Measurements from ENCODE around the gene MAD1L1. TPM values are rescaled to one million over a fixed set of nuclear protein-coding genes. Genes with fewer than 3 reads are reported as not detected.

The MAD1L1 gene
- total and polyA plus RNA-seq, 2 donors (not counting 3 experiments of a cell fraction or from before 2014, with no cell fraction given), result 34.1 to 42.3 TPM

- dilution Hi-C loops (cut with MboI; ENCODE audit: extremely low pct_ligation_motif_present, low sequenced_read_pairs), result no loop called here
- ChIA-PET POLR2A (no interaction called here), CTCF (interaction anchor here (1.1 kb wide), 1 partner anchor 44 kb away, joined by 4 read pairs; no protein-coding TSS in a partner anchor)
These were observed 110.1 kb downstream of the MAD1L1 start for GRCh38 chr7:2122651-2123050.

More at GRCh38 chr7:2122651-2123050, 110.1 kb downstream of the MAD1L1 start:
- no peak overlapping the region for H3K4me3 ChIP-seq (replicated peaks in 1 of 3; ENCODE audit: insufficient read depth in 1 of 3, low read depth in 1 of 3, low read length in 3 of 3)
- intact Hi-C loops (cut with micrococcal nuclease), result no loop called here
- TF ChIP-seq MAX (IDR thresholded peaks at IDR 0.05; ENCODE audit: insufficient read depth, insufficient read length), result no peak
- TF ChIP-seq GATA2 (IDR thresholded peaks at IDR 0.05; ENCODE audit: insufficient read depth, insufficient read length, low read depth, low read length), result no peak
- TF ChIP-seq CTCF (IDR thresholded peaks at IDR 0.05; ENCODE audit: extremely low read depth in 1 of 2, insufficient read depth in 1 of 2, low read depth in 1 of 2, low read length in 2 of 2), result no peak
- TF ChIP-seq JUN (IDR thresholded peaks at IDR 0.05; ENCODE audit: borderline replicate concordance, insufficient read depth, insufficient read length, low read depth), result no peak
- no peak for TF ChIP-seq POLR2A (IDR thresholded peaks at IDR 0.05; ENCODE audit: low read depth, low read length)
- no peak for TF ChIP-seq POLR2AphosphoS5 (IDR thresholded peaks at IDR 0.05; ENCODE audit: insufficient read depth, low read depth, low read length)
- no peak for TF ChIP-seq EZH2 (IDR thresholded peaks at IDR 0.05; ENCODE audit: borderline replicate concordance, low read depth, low read length, severe bottlenecking)
- TF ChIP-seq FOS (IDR thresholded peaks at IDR 0.05; ENCODE audit: borderline replicate concordance, insufficient read depth, low read length), result no peak
- no peak for TF ChIP-seq MYC (IDR thresholded peaks at IDR 0.05; ENCODE audit: low read depth, low read length)
- H2AFZ ChIP-seq (ENCODE audit: low read depth, low read length), result no peak overlapping the region
- no TSS peak for BruUV-seq (replicated peaks)
- no peaks in the 10 kb centered on the region for H3K36me3 ChIP-seq (ENCODE audit: control insufficient read depth in 2 of 2, extremely low read depth in 1 of 2, insufficient read depth in 2 of 2, low read length in 2 of 2)
- H3K4me2 ChIP-seq (ENCODE audit: insufficient read depth, low read length), result no peak overlapping the region
- FAIRE-seq (no peak), DNase-seq (ENCODE audit: low read depth, low spot score) (no peak)
- H3K27ac ChIP-seq (ENCODE audit: insufficient read depth, low read depth, low read length), result no peak overlapping the region
- H3K79me2 ChIP-seq (ENCODE audit: control insufficient read depth, insufficient read depth, low read length), result no peaks in the 10 kb centered on the region
- H3K9ac ChIP-seq (replicated peaks; ENCODE audit: extremely low read depth, insufficient read depth, low read length), result no peak overlapping the region
- no peaks in the 10 kb centered on the region for H3K9me1 ChIP-seq (replicated peaks; ENCODE audit: control insufficient read depth, extremely low read depth, insufficient read depth, low read length)
- no peaks in the 10 kb centered on the region for H3K9me3 ChIP-seq (replicated peaks; ENCODE audit: control insufficient read depth, insufficient read depth, low read length)
- H3K4me1 ChIP-seq (ENCODE audit: control insufficient read depth, extremely low read depth, insufficient read depth, low read length), result no peaks in the 10 kb centered on the region
- no peaks in the 10 kb centered on the region for H3K27me3 ChIP-seq (ENCODE audit: control insufficient read depth in 2 of 2, insufficient read depth in 2 of 2, low read length in 2 of 2)
- no peaks in the 10 kb centered on the region for H4K20me1 ChIP-seq (replicated peaks; ENCODE audit: control insufficient read depth, extremely low read depth, insufficient read depth, low read length)
